ENCODE data around the gene ATG2A.

- TF ChIP-seq CTCF (IDR thresholded peaks at IDR 0.05 in 8 of 11, conservative IDR thresholded peaks at IDR 0.05 in 3 of 11) (no peak), POLR2AphosphoS5 (IDR thresholded peaks at IDR 0.05) (no peak)
Measured at GRCh38 chr11:64909653-64910343, 7.2 kb downstream of the ATG2A start.
